Endothelial cell of umbilical vein (primary cell): ENCODE results near the gene MPDZ.

Source experiments
- EZH2 ChIP-seq: IDR thresholded peaks from 2 replicates; pipeline ENCODE4 v1.6.1; 2012; ENCODE audit warnings: borderline replicate concordance, low read depth, mild to moderate bottlenecking, moderate library complexity, low read length, inconsistent platforms; ENCODE audit not compliant: severe bottlenecking
- FOS ChIP-seq: IDR thresholded peaks from 2 replicates; pipeline ENCODE4 v1.6.1; 2011; ENCODE audit warnings: mild to moderate bottlenecking, low read length, moderate library complexity, borderline replicate concordance; ENCODE audit not compliant: insufficient read depth
- GATA2 ChIP-seq: IDR thresholded peaks from 2 replicates; pipeline ENCODE4 v1.7.0; 2011; ENCODE audit warnings: low read depth, mild to moderate bottlenecking, moderate library complexity, mixed read lengths, low read length; ENCODE audit not compliant: insufficient read length, insufficient read depth
- JUN ChIP-seq: IDR thresholded peaks from 2 replicates; pipeline ENCODE4 v1.6.1; 2011; ENCODE audit warnings: borderline replicate concordance, low read depth; ENCODE audit not compliant: insufficient read length, insufficient read depth
- MYC ChIP-seq: IDR thresholded peaks from one replicate; pipeline ENCODE4 v1.6.1; 2011; ENCODE audit warnings: mild to moderate bottlenecking, low read depth, low read length
- POLR2A ChIP-seq: IDR thresholded peaks from 2 replicates; pipeline ENCODE4 v1.6.1; 2012; ENCODE audit warnings: low read depth, mild to moderate bottlenecking, control low read depth, low read length
- POLR2AphosphoS5 ChIP-seq: IDR thresholded peaks from 2 replicates; pipeline ENCODE4 v1.6.1; 2012; ENCODE audit warnings: low read depth, mild to moderate bottlenecking, control low read depth, low read length, moderate library complexity; ENCODE audit not compliant: insufficient read depth
- TF ChIP-seq, protein P1 (sequence below), 2 donors: IDR thresholded peaks; 1 replicate in 1 of 2; 2 replicates in 1 of 2; pipeline ENCODE4 v1.5.1; 2011; ENCODE audit warnings: low read length in 2 of 2, mild to moderate bottlenecking in 2 of 2, moderate library complexity in 2 of 2, control low read depth in 1 of 2, inconsistent platforms in 1 of 2, low read depth in 1 of 2; ENCODE audit not compliant: insufficient read depth in 1 of 2; ENCODE audit errors: extremely low read depth in 1 of 2

DNA sequence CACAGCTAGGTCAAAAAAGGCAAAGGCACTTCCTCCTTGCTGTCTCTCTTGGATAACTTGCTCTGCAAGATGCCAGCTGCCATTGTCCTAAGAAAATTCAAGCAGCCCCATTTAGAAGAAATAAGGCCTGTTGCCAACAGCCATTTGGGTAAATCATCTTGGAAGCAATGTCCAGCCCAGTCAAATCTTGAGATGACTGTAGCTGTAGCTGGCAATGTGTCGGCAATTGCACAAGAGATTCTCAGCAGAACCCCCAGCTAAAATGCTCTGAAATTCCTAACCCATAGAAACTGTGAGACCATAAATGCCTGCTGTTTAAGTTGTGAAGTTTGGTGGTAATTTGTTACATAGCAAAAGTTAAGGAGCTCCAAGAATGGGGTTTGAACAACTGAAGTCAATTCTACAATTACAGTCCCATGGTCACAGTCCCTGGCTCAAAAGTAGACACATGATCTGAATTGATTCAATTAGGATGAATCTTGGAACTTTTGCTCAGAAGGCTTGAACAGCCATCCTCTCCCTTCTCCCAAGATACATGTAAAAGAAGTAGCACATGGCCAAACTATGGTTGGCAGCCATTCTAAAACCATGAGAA is 151.1 kb downstream of the MPDZ start:
- TF ChIP-seq POLR2A (no peak), MYC (no peak), GATA2 (no peak), EZH2 (no peak), JUN (no peak), FOS (no peak), POLR2AphosphoS5 (no peak)
- TF ChIP-seq, protein P1, sequence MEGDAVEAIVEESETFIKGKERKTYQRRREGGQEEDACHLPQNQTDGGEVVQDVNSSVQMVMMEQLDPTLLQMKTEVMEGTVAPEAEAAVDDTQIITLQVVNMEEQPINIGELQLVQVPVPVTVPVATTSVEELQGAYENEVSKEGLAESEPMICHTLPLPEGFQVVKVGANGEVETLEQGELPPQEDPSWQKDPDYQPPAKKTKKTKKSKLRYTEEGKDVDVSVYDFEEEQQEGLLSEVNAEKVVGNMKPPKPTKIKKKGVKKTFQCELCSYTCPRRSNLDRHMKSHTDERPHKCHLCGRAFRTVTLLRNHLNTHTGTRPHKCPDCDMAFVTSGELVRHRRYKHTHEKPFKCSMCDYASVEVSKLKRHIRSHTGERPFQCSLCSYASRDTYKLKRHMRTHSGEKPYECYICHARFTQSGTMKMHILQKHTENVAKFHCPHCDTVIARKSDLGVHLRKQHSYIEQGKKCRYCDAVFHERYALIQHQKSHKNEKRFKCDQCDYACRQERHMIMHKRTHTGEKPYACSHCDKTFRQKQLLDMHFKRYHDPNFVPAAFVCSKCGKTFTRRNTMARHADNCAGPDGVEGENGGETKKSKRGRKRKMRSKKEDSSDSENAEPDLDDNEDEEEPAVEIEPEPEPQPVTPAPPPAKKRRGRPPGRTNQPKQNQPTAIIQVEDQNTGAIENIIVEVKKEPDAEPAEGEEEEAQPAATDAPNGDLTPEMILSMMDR (IDR thresholded peaks at IDR 0.05; ENCODE audit: extremely low read depth in 1 of 2, insufficient read depth in 1 of 2, low read depth in 1 of 2, low read length in 2 of 2), result no peak
